ENCODE results near the gene KDM4C. TPM values are rescaled to one million over a fixed set of nuclear protein-coding genes. Genes with fewer than 3 reads are reported as not detected.

Gene KDM4C
- total and polyA plus RNA-seq, 2 of the 8 experiments (the other 6 are each of a cell fraction or from before 2014, with no cell fraction given), result 13.0 to 26.1 TPM

DNA sequence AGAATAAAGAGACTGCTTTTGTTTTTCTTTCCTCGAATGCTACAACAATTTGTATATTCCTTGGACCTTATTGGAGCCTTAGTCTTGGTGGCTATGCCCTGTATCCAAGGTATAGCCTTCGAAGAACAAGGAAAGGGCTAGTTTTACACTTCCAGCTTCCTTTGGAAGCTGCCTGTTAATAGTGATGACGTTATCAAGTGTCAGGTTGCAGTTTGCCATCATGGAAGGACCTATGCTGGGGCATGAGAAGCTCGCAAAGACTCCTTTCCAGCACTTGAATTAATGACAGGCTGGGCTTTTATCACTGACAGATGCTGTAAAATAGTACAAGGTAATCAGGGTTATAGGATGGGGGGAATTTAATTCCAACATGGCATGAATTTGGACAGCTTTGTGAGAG, 157.9 kb downstream of the KDM4C start:
- Histone ChIP-seq H3K18ac (ENCODE audit: extremely low read depth, low read length) (no peak overlapping the region), H3K56ac (replicated peaks; ENCODE audit: insufficient read length, low read depth, low read length) (no peak overlapping the region), H4K91ac (replicated peaks; ENCODE audit: insufficient read length, low read length) (no peak overlapping the region), H3K14ac (ENCODE audit: insufficient read length) (no peak overlapping the region), H3K4me1 (replicated peaks in 1 of 4; ENCODE audit: control insufficient read depth in 3 of 4, insufficient read depth in 4 of 4, low read length in 3 of 4) (peaks cover 0 to 7% (median 2%) of the 10 kb centered on the region in 4 experiments; a peak in 1 of 7 replicates), H3K9ac (replicated peaks in 1 of 4; ENCODE audit: extremely low read depth in 1 of 4, low read depth in 3 of 4, low read length in 3 of 4) (no peak overlapping the region), H3K36me3 (ENCODE audit: control insufficient read depth in 2 of 4, insufficient read depth in 4 of 4, low read length in 3 of 4) (no peaks in the 10 kb centered on the region), H2BK20ac (ENCODE audit: low read length) (no peak overlapping the region), H2BK5ac (ENCODE audit: low read depth, low read length) (no peak overlapping the region), H3K4me2 (ENCODE audit: insufficient read depth in 1 of 2, low read depth in 2 of 2, low read length in 2 of 2) (no peak overlapping the region), H2BK120ac (replicated peaks; ENCODE audit: low read depth, low read length) (no peak overlapping the region), H2BK15ac (ENCODE audit: low read length) (no peak overlapping the region), H4K5ac (ENCODE audit: insufficient read length, low read depth, low read length) (no peak overlapping the region), H2AFZ (ENCODE audit: low read length) (no peak overlapping the region), H3K9me3 (ENCODE audit: insufficient read depth in 2 of 2, low read depth in 1 of 2, low read length in 1 of 2) (no peaks in the 10 kb centered on the region), H3K79me1 (ENCODE audit: low read depth, low read length) (no peaks in the 10 kb centered on the region; the same call in 1 of the 2 replicates), H3K23me2 (ENCODE audit: low read depth, low read length) (no peaks in the 10 kb centered on the region), H2AK5ac (ENCODE audit: low read depth, low read length) (no peak overlapping the region), H3K27ac (ENCODE audit: low read depth, low read length) (no peak overlapping the region), H3K27me3 (replicated peaks in 1 of 4; ENCODE audit: control insufficient read depth in 3 of 4, extremely low read depth in 1 of 4, insufficient read depth in 3 of 4, low read length in 3 of 4) (no peaks in the 10 kb centered on the region), H3K4me3 (ENCODE audit: extremely low read depth in 1 of 4, insufficient read depth in 2 of 4, low read depth in 3 of 4, low read length in 4 of 4) (no peak overlapping the region), H3K4ac (replicated peaks; ENCODE audit: insufficient read length, low read depth, low read length) (no peak overlapping the region), H4K8ac (ENCODE audit: extremely low read depth, insufficient read depth, low read length) (no peak overlapping the region), H4K20me1 (replicated peaks in 1 of 2; ENCODE audit: control insufficient read depth in 1 of 2, insufficient read depth in 2 of 2, low read length in 2 of 2) (peaks cover 0 to 4% of the 10 kb centered on the region in 2 experiments), H2BK12ac (ENCODE audit: low read depth, low read length) (no peak overlapping the region), H3K79me2 (ENCODE audit: control insufficient read depth in 1 of 2, insufficient read depth in 2 of 2, low read length in 2 of 2) (no peaks in the 10 kb centered on the region), H3K23ac (ENCODE audit: insufficient read length) (no peak overlapping the region)
- CTCF ChIA-PET (ENCODE audit: partially characterized antibody), result interaction anchor here (2.7 kb wide), 1 partner anchor 137 kb away, joined by 8 read pairs; no protein-coding TSS in a partner anchor
- FAIRE-seq (peak; percentile 50), DNase-seq (ENCODE audit: low read depth in 1 of 2, low spot score in 2 of 2) (no peak)
- POLR2A ChIA-PET (ENCODE audit: partially characterized antibody), result no interaction called here
- 75% methylated on average over 4 of the region's 4 CpGs; no CpG with 5 or more reads in 1 of the 2 experiments for WGBS, 2 experiments (ENCODE audit: extremely low coverage in 1 of 2, insufficient coverage in 1 of 2, insufficient read length in 1 of 2, insufficient replicate concordance in 2 of 2, low coverage in 1 of 2, low lambda C conversion rate in 2 of 2, missing lambda C conversion rate in 1 of 2)
- no peak for TF ChIP-seq SP1 (IDR thresholded peaks at IDR 0.05; ENCODE audit: low read depth, low read length)
- no peak for TF ChIP-seq RXRA (IDR thresholded peaks at IDR 0.05; ENCODE audit: insufficient read depth, low read depth, low read length)
- TF ChIP-seq BACH1 (IDR thresholded peaks at IDR 0.05; ENCODE audit: low read length), result no peak
- no peak for TF ChIP-seq FOSL1 (IDR thresholded peaks at IDR 0.05; ENCODE audit: insufficient read depth, low read depth, low read length)
- no peak for TF ChIP-seq RFX5 (IDR thresholded peaks at IDR 0.05; ENCODE audit: borderline replicate concordance, low read depth, low read length)
- TF ChIP-seq NANOG (IDR thresholded peaks at IDR 0.05; ENCODE audit: insufficient read depth, low read depth, low read length, poor library complexity, severe bottlenecking), result no peak

Data from H1 (cell line).